Measurements from ENCODE around the gene CEP68. TPM values are rescaled to one million over a fixed set of nuclear protein-coding genes. Genes with fewer than 3 reads are reported as not detected.
"Not testable (repeated sequence)": the region's sequence is repeated elsewhere in the genome, so short reads cannot be mapped to it uniquely, and the experiment has no call there.

Gene CEP68
- total and polyA plus RNA-seq, 2 donors (not counting 1 experiment from before 2014, with no cell fraction given) = 8.5 to 12.7 TPM

DNA sequence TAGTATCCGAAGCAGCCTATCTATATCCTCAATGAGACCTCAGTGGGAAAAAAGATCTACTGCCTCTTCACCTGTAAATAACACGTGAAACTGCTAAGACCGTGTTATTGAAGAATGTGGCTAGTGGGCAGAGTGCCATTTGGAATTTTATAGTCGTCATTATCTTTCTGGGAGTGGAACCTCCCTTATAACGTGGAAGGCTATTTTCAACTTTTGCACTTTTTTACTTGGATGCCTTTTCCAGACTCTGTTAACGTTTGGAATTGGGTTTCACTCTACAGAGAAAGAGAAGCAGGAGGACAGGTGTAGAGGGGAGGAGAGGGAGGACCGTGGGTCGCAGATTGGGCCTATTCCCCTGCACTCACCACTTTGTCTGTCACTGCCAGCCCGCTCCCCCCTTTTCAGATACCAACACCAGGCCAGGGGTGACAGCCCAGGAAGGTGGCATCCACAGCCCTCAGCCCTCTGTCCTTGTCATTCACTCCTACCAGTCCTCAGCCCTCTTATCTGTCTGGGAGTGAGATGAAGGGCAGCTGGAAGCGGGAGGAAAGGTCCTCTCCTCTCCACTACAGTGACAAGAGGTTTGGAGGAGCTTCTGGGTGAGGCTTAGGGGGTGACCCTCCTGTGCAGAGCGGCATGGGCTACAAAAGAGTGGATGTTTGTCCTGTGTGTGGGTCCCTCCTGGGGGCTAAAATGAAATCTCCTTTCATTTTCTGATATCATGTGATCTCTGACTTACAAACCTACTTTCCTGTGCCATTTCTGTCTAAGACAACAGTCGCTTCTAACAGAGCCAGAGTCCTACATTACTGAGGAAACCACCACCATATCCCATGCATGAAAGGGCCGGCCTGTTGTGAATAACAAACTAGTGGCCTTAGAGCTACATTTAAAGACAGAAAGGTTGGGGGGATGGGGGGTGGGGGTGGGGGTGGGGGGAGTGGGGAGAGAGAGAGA lies 23.9 kb upstream of the CEP68 start:
- H3K9me3 ChIP-seq (ENCODE audit: control insufficient read depth, insufficient read depth, low read depth, low read length) = no peaks in the 10 kb centered on the region
- no peak overlapping the region for H3K9ac ChIP-seq (ENCODE audit: insufficient read depth, low read length)
- TF ChIP-seq, protein P1, sequence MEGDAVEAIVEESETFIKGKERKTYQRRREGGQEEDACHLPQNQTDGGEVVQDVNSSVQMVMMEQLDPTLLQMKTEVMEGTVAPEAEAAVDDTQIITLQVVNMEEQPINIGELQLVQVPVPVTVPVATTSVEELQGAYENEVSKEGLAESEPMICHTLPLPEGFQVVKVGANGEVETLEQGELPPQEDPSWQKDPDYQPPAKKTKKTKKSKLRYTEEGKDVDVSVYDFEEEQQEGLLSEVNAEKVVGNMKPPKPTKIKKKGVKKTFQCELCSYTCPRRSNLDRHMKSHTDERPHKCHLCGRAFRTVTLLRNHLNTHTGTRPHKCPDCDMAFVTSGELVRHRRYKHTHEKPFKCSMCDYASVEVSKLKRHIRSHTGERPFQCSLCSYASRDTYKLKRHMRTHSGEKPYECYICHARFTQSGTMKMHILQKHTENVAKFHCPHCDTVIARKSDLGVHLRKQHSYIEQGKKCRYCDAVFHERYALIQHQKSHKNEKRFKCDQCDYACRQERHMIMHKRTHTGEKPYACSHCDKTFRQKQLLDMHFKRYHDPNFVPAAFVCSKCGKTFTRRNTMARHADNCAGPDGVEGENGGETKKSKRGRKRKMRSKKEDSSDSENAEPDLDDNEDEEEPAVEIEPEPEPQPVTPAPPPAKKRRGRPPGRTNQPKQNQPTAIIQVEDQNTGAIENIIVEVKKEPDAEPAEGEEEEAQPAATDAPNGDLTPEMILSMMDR (conservative IDR thresholded peaks at IDR 0.05 in 1 of 2, IDR thresholded peaks at IDR 0.05 in 1 of 2; ENCODE audit: low read depth in 1 of 2, low read length in 2 of 2) = no peak
- no peak for TF ChIP-seq EZH2 (IDR thresholded peaks at IDR 0.05; ENCODE audit: low read length, missing control alignments)
- DNase-seq (ENCODE audit: low read depth in 2 of 2) = no peak
- peaks cover 2% of the 10 kb centered on the region for H3K27me3 ChIP-seq (ENCODE audit: control insufficient read depth, insufficient read depth, low read length)
- H3K36me3 ChIP-seq (ENCODE audit: control insufficient read depth, insufficient read depth, low read length) = no peaks in the 10 kb centered on the region
- H3K4me1 ChIP-seq (ENCODE audit: control insufficient read depth, extremely low read depth, insufficient read depth, low read length) = no peaks in the 10 kb centered on the region
- H3K79me2 ChIP-seq (ENCODE audit: control insufficient read depth, insufficient read depth, low read length) = no peaks in the 10 kb centered on the region
- no peak overlapping the region for H3K4me3 ChIP-seq (replicated peaks in 1 of 4; ENCODE audit: control extremely low read depth in 1 of 4, insufficient read depth in 1 of 4, low read depth in 3 of 4, low read length in 4 of 4)
- no peak overlapping the region for H3K4me2 ChIP-seq (ENCODE audit: extremely low read depth, insufficient read depth, low read length)
- no peak overlapping the region for H3K27ac ChIP-seq (ENCODE audit: insufficient read depth, low read length)
- no peak overlapping the region for H2AFZ ChIP-seq (ENCODE audit: low read length)
- H4K20me1 ChIP-seq (ENCODE audit: control insufficient read depth, extremely low read depth, insufficient read depth, low read length) = no peaks in the 10 kb centered on the region

DNA sequence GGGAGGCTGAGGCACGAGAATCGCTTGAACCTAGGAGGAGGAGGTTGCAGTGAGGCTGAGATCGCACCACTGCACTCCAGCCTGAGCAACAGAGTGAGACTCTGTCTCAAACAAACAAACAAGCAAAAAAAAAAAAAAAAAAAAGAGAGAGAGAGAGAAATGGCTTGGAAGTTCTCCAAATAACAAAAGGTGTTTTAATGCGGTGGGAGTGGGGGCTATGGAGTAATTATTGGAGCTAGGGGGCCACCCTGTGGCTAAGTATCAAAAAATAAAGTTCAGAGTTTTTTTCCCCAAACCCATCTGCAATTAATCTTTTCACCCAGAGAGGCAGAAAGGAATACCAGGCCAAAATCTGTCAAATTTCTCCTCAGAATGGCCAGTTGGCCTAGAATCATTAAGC lies 23.0 kb upstream of the CEP68 start:
- Histone ChIP-seq H3K27me3 (ENCODE audit: control insufficient read depth, insufficient read depth, low read length) (peaks cover 2% of the 10 kb centered on the region), H3K27ac (ENCODE audit: insufficient read depth, low read length) (no peak overlapping the region), H4K20me1 (ENCODE audit: control insufficient read depth, extremely low read depth, insufficient read depth, low read length) (no peaks in the 10 kb centered on the region), H3K79me2 (ENCODE audit: control insufficient read depth, insufficient read depth, low read length) (no peaks in the 10 kb centered on the region), H3K4me3 (replicated peaks in 1 of 4; ENCODE audit: control extremely low read depth in 1 of 4, insufficient read depth in 1 of 4, low read depth in 3 of 4, low read length in 4 of 4) (no peak overlapping the region), H3K36me3 (ENCODE audit: control insufficient read depth, insufficient read depth, low read length) (no peaks in the 10 kb centered on the region), H3K4me2 (ENCODE audit: extremely low read depth, insufficient read depth, low read length) (no peak overlapping the region), H2AFZ (ENCODE audit: low read length) (no peak overlapping the region), H3K4me1 (ENCODE audit: control insufficient read depth, extremely low read depth, insufficient read depth, low read length) (no peaks in the 10 kb centered on the region), H3K9ac (ENCODE audit: insufficient read depth, low read length) (no peak overlapping the region), H3K9me3 (ENCODE audit: control insufficient read depth, insufficient read depth, low read depth, low read length) (no peaks in the 10 kb centered on the region)
- peak in 1 of 2 donors; percentile 6 for DNase-seq (ENCODE audit: low read depth in 2 of 2)
- TF ChIP-seq, protein P1 (conservative IDR thresholded peaks at IDR 0.05 in 1 of 2, IDR thresholded peaks at IDR 0.05 in 1 of 2; ENCODE audit: low read depth in 1 of 2, low read length in 2 of 2) = no peak
- TF ChIP-seq EZH2 (IDR thresholded peaks at IDR 0.05; ENCODE audit: low read length, missing control alignments) = no peak

DNA sequence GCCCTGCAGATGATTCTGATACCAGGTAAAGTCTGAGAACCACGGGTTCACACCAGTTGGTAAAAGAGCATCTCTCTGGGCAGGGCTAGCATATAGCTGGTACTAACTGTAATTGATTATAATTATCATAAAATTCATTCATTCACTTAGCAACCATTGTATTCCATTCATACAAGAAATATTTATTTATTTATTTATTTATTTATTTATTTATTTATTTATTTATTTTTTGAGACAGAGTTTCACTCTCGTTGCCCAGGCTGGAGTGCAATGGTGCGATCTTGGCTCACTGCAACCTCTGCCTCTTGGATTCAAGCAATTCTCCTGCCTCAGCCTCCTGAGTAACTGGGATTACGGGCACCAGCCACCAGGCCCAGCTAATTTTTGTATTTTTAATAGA lies 22.5 kb upstream of the CEP68 start:
- not testable (repeated sequence) for H3K9me3 ChIP-seq (ENCODE audit: control insufficient read depth, insufficient read depth, low read depth, low read length); H3K9ac ChIP-seq (ENCODE audit: insufficient read depth, low read length); H3K4me3 ChIP-seq (replicated peaks in 1 of 4; ENCODE audit: control extremely low read depth in 1 of 4, insufficient read depth in 1 of 4, low read depth in 3 of 4, low read length in 4 of 4); H3K79me2 ChIP-seq (ENCODE audit: control insufficient read depth, insufficient read depth, low read length); H3K4me2 ChIP-seq (ENCODE audit: extremely low read depth, insufficient read depth, low read length); H2AFZ ChIP-seq (ENCODE audit: low read length); H3K27me3 ChIP-seq (ENCODE audit: control insufficient read depth, insufficient read depth, low read length); H3K27ac ChIP-seq (ENCODE audit: insufficient read depth, low read length); H3K4me1 ChIP-seq (ENCODE audit: control insufficient read depth, extremely low read depth, insufficient read depth, low read length); H3K36me3 ChIP-seq (ENCODE audit: control insufficient read depth, insufficient read depth, low read length); DNase-seq (ENCODE audit: low read depth in 2 of 2); H4K20me1 ChIP-seq (ENCODE audit: control insufficient read depth, extremely low read depth, insufficient read depth, low read length)
